ENCODE data around the gene FAM107B. TPM values are rescaled to one million over a fixed set of nuclear protein-coding genes. Genes with fewer than 3 reads are reported as not detected.
"Not testable (repeated sequence)": the region's sequence is repeated elsewhere in the genome, so short reads cannot be mapped to it uniquely, and the experiment has no call there.

Gene FAM107B
- polyA plus RNA-seq, 3 donors from 2014 or later = 240 to 338 (median 268) TPM

- Mint-ChIP-seq H3K9me3 (no peaks in the 10 kb centered on the region), H3K4me1 (peaks cover 62 to 84% of the 10 kb centered on the region in 2 donors), H3K27ac (peak overlapping the region in 5 of 6 donors; percentile 60 to 67 (median 66)), H3K36me3 (peaks cover 10 to 41% (median 14%) of the 10 kb centered on the region in 3 donors), H3K4me3 (no peak overlapping the region), H3K27me3 (ENCODE audit: low read depth in 3 of 3) (peaks cover 0 to 3% (median 0%) of the 10 kb centered on the region in 3 donors)
- DNase-seq = no peak
Measured at GRCh38 chr10:14595526-14596182, 179.0 kb downstream of the FAM107B start.

DNA sequence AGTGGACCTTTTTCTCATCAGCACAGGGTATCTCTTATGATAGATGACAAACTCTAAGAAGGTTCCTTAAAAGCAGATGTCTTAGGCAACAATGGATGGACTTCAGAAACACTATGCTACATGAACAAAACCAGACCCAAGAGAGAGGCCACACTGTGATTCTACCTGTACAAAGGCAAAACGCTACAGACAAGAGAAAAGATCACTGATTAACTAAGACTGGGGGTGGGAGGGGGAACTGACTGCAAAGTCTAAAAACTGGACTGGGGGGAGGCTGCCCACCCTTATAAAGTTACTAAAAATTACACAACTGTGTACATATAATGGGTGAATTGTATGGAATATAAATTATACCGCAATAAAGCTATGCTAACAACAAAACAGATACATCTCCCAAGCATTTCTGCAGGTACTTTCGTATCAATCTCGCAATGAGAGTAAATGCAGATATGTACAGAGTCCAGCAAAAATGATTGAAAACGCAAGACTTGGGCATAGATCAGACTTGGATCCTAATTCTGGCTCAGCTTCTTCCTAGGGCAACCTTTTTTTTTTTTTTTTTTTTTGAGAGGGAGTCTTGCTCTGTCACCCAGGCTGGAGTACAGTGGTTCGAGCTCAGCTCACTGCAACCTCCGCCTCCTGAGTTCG, 179.7 kb downstream of the FAM107B start:
- peaks cover 62 to 83% of the 10 kb centered on the region in 2 donors for H3K4me1 Mint-ChIP-seq
- peaks cover 10 to 38% (median 14%) of the 10 kb centered on the region in 3 donors for H3K36me3 Mint-ChIP-seq
- DNase-seq = no peak
- H3K4me3 Mint-ChIP-seq = no peak overlapping the region
- H3K9me3 Mint-ChIP-seq = no peaks in the 10 kb centered on the region
- peaks cover 0 to 3% (median 0%) of the 10 kb centered on the region in 3 donors for H3K27me3 Mint-ChIP-seq (ENCODE audit: low read depth in 3 of 3)
- peak overlapping the region in 4 of 6 donors; percentile 1 to 66 (median 36) for H3K27ac Mint-ChIP-seq

DNA sequence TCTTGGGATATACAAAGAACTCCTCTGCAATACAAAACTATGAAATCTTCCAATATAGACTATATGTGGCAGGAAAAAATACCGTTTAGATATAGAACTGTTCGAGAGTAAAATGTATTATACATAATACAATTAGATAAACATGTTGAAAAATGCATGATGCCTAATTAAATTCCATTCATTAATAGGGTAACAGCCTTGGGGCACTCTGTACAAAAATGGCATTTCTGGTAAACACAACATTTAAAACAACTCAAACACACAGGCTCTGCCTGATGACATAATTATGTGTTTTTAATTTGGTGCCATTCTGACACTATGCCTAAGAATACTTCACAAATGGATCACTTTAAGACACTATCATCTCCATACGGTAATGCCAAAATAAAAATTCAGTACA, 180.9 kb downstream of the FAM107B start:
- Mint-ChIP-seq H3K9me3 (no peaks in the 10 kb centered on the region), H3K4me1 (peaks cover 61 to 83% of the 10 kb centered on the region in 2 donors), H3K36me3 (peaks cover 10 to 33% (median 14%) of the 10 kb centered on the region in 3 donors), H3K27ac (peak overlapping the region in 2 of 6 donors; percentile 45 to 55), H3K4me3 (no peak overlapping the region), H3K27me3 (ENCODE audit: low read depth in 3 of 3) (peaks cover 0 to 3% (median 0%) of the 10 kb centered on the region in 3 donors)
- no peak for DNase-seq

GRCh38 chr10:14592566-14592965, 182.1 kb downstream of the FAM107B start:
- H3K27me3 Mint-ChIP-seq (ENCODE audit: low read depth in 3 of 3) = peaks cover 0 to 6% (median 0%) of the 10 kb centered on the region in 3 donors
- no peak for DNase-seq
- H3K4me1 Mint-ChIP-seq = peaks cover 65 to 85% of the 10 kb centered on the region in 2 donors
- H3K9me3 Mint-ChIP-seq = no peaks in the 10 kb centered on the region
- no peak overlapping the region for H3K4me3 Mint-ChIP-seq
- peak overlapping the region in 3 of 6 donors; percentile 32 to 65 (median 47) for H3K27ac Mint-ChIP-seq
- peaks cover 7 to 25% (median 14%) of the 10 kb centered on the region in 3 donors for H3K36me3 Mint-ChIP-seq

GRCh38 chr10:14592026-14592425, 182.7 kb downstream of the FAM107B start:
- peaks cover 7 to 24% (median 12%) of the 10 kb centered on the region in 3 donors for H3K36me3 Mint-ChIP-seq
- H3K27ac Mint-ChIP-seq = peak overlapping the region in 4 of 6 donors; percentile 20 to 65 (median 54)
- no peak overlapping the region for H3K4me3 Mint-ChIP-seq
- no peaks in the 10 kb centered on the region for H3K9me3 Mint-ChIP-seq
- no peak for DNase-seq
- H3K27me3 Mint-ChIP-seq (ENCODE audit: low read depth in 3 of 3) = peaks cover 0 to 6% (median 0%) of the 10 kb centered on the region in 3 donors
- peaks cover 68 to 85% of the 10 kb centered on the region in 2 donors for H3K4me1 Mint-ChIP-seq

- H3K9me3 Mint-ChIP-seq; H3K36me3 Mint-ChIP-seq; H3K27me3 Mint-ChIP-seq (ENCODE audit: low read depth in 3 of 3); DNase-seq: not testable (repeated sequence)
- H3K27ac Mint-ChIP-seq = peak overlapping the region; percentile 93 to 98 (median 96)
- H3K4me1 Mint-ChIP-seq = peaks cover 76 to 86% of the 10 kb centered on the region in 2 donors
- peak overlapping the region; percentile 82 to 98 (median 88) for H3K4me3 Mint-ChIP-seq
Measured at GRCh38 chr10:14588938-14589294, 185.8 kb downstream of the FAM107B start.

DNA sequence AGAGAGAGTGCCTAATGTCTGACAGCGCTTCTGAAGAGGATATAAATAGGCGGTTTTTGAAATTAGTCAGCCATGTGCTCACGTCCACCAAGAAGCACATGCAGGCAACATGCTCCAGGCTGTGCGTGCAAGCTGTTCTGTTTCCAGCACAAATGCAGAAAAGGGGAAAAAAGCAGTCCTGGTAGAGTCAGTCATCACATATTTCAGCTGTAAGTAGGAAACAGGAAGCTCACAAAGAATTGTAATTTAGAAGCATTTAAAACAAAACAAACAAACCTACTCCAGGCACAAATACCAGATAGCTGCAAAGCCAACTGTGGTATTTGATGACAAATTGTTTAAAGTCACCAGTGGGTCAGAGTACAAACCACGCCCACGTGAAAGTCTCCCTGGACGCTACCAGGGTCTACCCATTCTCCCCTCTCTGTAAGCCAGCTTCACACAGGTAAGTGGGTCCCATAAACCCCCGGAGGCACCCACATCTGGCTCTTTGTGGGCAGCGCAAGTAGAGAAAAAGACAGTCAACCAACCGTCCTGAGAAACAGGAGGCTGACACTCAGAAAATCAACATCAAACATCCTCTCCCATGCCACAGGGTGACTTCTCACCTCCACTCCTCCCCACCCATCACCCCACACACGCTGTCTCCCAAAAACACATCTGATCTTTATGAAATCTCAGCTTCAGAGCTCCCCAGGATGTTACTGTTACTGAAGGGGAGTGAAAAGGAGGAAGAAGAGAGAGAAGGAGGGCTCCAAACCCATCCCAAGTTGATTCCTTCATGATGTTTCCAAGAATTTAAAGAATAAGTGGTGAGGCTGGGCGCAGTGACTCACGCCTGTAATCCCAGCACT, 186.4 kb downstream of the FAM107B start:
- no peaks in the 10 kb centered on the region for H3K9me3 Mint-ChIP-seq
- peak overlapping the region; percentile 93 to 98 (median 96) for H3K27ac Mint-ChIP-seq
- H3K4me3 Mint-ChIP-seq = peak overlapping the region; percentile 82 to 98 (median 88)
- DNase-seq = peak; percentile 30 to 43 (median 38)
- H3K36me3 Mint-ChIP-seq = peaks cover 0 to 4% (median 4%) of the 10 kb centered on the region in 3 donors
- H3K4me1 Mint-ChIP-seq = peaks cover 81 to 92% of the 10 kb centered on the region in 2 donors
- peaks cover 0 to 3% (median 1%) of the 10 kb centered on the region in 3 donors for H3K27me3 Mint-ChIP-seq (ENCODE audit: low read depth in 3 of 3)

- Mint-ChIP-seq H3K4me1 (peaks cover 88 to 97% of the 10 kb centered on the region in 2 donors), H3K27ac (peak overlapping the region; percentile 93 to 98 (median 96)), H3K9me3 (no peaks in the 10 kb centered on the region), H3K27me3 (ENCODE audit: low read depth in 3 of 3) (peaks cover 0 to 5% (median 3%) of the 10 kb centered on the region in 3 donors), H3K4me3 (peak overlapping the region; percentile 82 to 98 (median 88)), H3K36me3 (peaks cover 0 to 4% (median 4%) of the 10 kb centered on the region in 3 donors)
- peak; percentile 38 to 52 (median 42) for DNase-seq
Measured at GRCh38 chr10:14587540-14588083, 187.1 kb downstream of the FAM107B start.

- peaks cover 0 to 5% (median 3%) of the 10 kb centered on the region in 3 donors for H3K27me3 Mint-ChIP-seq (ENCODE audit: low read depth in 3 of 3)
- H3K4me1 Mint-ChIP-seq = peaks cover 88 to 97% of the 10 kb centered on the region in 2 donors
- peak overlapping the region; percentile 93 to 98 (median 96) for H3K27ac Mint-ChIP-seq
- DNase-seq = peak; percentile 38 to 46 (median 45)
- H3K36me3 Mint-ChIP-seq = peaks cover 0 to 4% (median 4%) of the 10 kb centered on the region in 3 donors
- H3K4me3 Mint-ChIP-seq = peak overlapping the region; percentile 71 to 98 (median 88)
- H3K9me3 Mint-ChIP-seq = no peaks in the 10 kb centered on the region
Measured at GRCh38 chr10:14586901-14587300, 187.8 kb downstream of the FAM107B start.

DNA sequence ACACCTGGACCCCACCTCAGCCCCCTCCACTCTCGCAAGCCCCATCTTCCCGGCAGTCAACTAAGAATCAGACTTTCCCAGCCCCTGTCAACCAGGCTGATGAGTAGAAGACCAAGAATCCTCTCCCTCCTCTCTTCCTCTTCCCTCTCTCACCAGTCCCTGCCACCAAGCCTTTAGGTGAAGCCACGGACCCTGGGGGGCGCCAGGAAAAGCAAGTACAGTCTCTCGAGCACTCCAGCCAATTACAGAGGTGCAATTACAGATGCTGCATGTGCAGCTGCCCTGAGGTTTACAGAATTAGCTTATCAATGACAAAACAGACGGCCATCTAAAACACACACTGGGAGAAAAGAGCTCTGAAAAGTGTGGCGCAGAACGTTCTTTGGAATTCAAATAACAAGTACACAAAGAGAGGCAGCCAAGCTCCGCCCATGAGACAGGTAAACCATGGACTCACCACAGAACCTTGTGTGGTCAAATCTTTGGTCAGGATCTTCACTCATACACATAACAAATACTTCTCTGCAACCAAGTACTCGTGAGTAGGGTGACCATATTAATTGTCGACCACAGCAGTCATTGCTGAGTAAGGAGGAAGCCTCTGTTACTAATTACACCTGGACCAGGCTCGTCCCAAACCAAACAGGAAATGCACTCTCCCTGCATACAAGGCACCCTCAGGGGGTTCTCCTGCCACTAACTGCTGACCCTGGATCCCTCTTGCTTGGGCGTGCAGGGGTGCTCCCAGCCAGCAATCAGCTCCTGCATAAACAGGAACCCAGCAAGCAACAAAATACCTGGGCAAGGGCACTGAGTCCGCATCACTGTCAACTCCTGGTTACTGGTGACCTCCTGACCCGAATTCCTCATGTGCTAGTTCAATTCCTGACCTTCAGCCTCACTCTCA, 189.2 kb downstream of the FAM107B start:
- DNase-seq = peak in 1 of 3 donors; percentile 34
- H3K27ac Mint-ChIP-seq = peak overlapping the region; percentile 86 to 98 (median 96)
- peaks cover 0 to 4% (median 0%) of the 10 kb centered on the region in 3 donors for H3K36me3 Mint-ChIP-seq
- H3K4me3 Mint-ChIP-seq = peak overlapping the region; percentile 46 to 98 (median 82)
- no peaks in the 10 kb centered on the region for H3K9me3 Mint-ChIP-seq
- H3K4me1 Mint-ChIP-seq = peaks cover 88 to 99% of the 10 kb centered on the region in 2 donors
- H3K27me3 Mint-ChIP-seq (ENCODE audit: low read depth in 3 of 3) = peaks cover 0 to 5% (median 3%) of the 10 kb centered on the region in 3 donors

DNA sequence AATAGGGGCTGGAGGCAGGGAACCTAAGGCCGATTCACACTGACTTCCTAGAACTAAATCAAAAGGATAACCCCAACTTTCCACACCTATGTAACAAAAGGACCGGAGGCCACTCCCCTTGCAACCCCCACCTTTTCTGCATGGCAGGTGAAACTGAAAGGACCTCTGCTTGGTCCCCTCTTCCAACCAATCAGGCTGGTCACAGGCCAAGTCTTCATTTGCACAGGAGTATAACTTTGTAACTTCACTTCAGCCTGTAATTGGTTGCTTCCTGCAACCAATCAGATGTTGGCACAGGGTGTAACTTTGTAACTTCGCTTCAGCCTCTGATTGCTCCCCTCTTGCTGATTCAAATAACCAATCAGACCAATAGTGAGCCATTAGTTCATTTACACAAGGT, 190.0 kb downstream of the FAM107B start:
- Mint-ChIP-seq H3K36me3 (peaks cover 0 to 4% (median 0%) of the 10 kb centered on the region in 3 donors), H3K4me3 (peak overlapping the region in 3 of 5 donors; percentile 61 to 98 (median 65)), H3K4me1 (peaks cover 88 to 96% of the 10 kb centered on the region in 2 donors), H3K9me3 (no peaks in the 10 kb centered on the region), H3K27me3 (ENCODE audit: low read depth in 3 of 3) (peaks cover 0 to 5% (median 3%) of the 10 kb centered on the region in 3 donors), H3K27ac (peak overlapping the region; percentile 86 to 98 (median 96))
- DNase-seq = peak in 2 of 3 donors; percentile 30 to 40

DNA sequence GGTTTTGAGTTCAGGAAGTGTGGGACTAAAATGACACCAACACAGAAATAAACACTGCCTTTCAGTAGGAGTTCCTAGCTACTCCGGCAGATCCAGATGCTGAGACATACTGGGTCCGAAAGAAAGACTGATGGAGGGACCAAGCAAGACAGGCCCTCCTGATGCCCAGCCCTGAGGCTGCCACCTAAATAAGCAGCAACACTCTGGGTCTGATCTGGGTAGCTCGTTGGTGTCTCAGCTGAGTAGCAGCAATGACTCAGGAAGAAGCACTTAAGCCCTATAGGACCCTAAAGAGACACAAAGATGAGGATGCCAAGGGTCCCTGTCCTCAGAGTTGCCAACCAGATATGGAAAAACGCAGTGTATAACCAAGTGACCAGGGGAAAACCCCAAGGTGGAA, 190.7 kb downstream of the FAM107B start:
- Mint-ChIP-seq H3K9me3 (no peaks in the 10 kb centered on the region), H3K27ac (peak overlapping the region; percentile 86 to 97 (median 94)), H3K36me3 (peaks cover 0 to 4% (median 0%) of the 10 kb centered on the region in 3 donors), H3K4me3 (peak overlapping the region; percentile 28 to 98 (median 61)), H3K27me3 (ENCODE audit: low read depth in 3 of 3) (peaks cover 0 to 5% (median 3%) of the 10 kb centered on the region in 3 donors), H3K4me1 (peaks cover 86 to 96% of the 10 kb centered on the region in 2 donors)
- no peak for DNase-seq

Data from immature natural killer cell (primary cell).